ENCODE data around the gene KLHL30. TPM values are rescaled to one million over a fixed set of nuclear protein-coding genes. Genes with fewer than 3 reads are reported as not detected.

The KLHL30 gene
- total RNA-seq, 2 experiments from 2014 or later = not detected

DNA sequence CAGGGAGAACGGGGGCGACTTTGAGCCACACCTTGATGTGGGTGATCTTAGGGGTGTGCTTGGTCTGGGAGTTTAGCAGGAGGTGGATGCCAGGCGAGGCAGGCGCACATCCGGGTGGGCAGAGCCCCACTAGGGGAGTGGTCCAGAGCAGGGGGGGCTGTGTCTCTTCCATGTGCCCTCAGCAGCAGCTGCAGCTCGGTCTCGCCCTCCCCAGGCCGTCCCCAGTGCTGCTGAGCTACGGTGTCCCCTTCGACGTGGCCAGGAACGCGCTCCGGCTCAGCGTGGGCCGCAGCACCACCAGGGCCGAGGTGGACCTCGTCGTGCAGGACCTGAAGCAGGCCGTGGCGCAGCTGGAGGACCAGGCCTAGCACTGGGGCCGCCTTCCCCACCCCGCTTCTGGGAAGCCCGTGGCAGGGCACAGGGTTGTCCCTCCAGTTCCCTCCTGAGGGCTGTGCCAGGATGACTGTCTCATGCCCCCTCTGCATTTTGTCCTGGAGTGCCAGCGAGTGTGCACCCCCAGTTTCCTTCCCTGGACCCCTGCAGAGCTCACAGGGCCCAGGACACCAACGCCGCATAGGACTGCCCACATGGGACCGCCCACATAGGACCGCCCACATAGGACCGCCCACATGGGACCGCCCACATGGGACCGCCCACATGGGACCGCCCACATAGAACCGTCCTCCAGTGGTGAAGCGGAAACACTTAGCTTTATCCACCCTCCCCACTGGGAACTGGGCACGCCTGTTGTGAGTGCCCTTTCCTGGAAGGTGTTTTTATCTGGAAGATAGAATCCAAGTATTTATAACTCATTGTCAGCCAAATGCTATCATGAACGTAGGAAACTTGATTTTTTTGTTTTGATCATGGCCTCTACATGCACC is 40.2 kb upstream of the KLHL30 start:
- intact Hi-C loops (cut with micrococcal nuclease) = no loop called here
- Mint-ChIP-seq H3K4me3 (no peak overlapping the region), H3K27ac (no peak overlapping the region), H3K36me3 (ENCODE audit: low read depth) (peaks cover 14% of the 10 kb centered on the region), H3K4me1 (ENCODE audit: low read depth) (peaks cover 2% of the 10 kb centered on the region), H3K27me3 (ENCODE audit: low read depth) (no peaks in the 10 kb centered on the region), H3K9me3 (no peaks in the 10 kb centered on the region)
- no peak for DNase-seq
- CTCF ChIA-PET = no interaction called here

DNA sequence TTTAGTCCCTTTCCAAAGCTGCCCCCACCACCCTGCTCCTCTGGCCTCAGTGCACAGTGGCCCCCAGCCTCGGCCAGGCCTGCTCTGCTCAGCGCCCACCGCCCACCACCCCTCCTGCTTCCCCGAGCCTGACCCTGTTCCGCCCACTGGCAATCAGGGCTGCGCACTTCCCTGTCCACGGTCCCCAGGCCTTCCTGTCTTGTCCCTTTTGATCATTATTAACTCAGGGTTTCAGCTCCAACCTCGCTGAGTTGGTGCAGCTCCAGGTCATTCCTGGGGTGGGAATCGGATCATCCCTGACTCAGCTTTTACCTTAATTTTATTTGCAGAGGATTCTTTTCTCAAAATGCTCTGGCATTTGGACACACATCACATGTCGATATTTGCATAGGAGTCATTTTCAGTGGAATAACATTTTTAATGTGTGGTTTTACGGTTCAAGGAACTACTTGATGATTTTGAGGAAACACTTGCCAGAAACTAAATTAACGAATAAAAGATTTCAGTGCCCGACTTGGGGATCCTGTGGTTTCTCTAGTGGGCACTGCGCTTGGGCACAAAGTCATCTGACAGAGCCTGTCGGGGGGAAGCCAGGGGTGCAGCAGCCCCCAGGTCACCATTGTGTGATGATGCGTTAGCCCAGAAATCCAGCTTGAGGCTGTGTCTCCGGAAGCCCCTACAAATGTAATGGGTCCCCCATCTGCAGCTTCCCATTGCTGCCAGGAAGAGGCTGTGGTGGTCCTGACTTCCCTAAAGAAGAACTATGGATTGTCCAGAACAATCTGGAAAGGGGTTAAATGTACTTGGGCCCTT is 39.4 kb upstream of the KLHL30 start:
- no peak overlapping the region for H3K27ac Mint-ChIP-seq
- intact Hi-C loops (cut with micrococcal nuclease) = no loop called here
- H3K4me3 Mint-ChIP-seq = no peak overlapping the region
- H3K36me3 Mint-ChIP-seq (ENCODE audit: low read depth) = peaks cover 11% of the 10 kb centered on the region
- no peaks in the 10 kb centered on the region for H3K27me3 Mint-ChIP-seq (ENCODE audit: low read depth)
- no peak for DNase-seq
- CTCF ChIA-PET = no interaction called here
- H3K9me3 Mint-ChIP-seq = no peaks in the 10 kb centered on the region
- H3K4me1 Mint-ChIP-seq (ENCODE audit: low read depth) = peaks cover 2% of the 10 kb centered on the region

DNA sequence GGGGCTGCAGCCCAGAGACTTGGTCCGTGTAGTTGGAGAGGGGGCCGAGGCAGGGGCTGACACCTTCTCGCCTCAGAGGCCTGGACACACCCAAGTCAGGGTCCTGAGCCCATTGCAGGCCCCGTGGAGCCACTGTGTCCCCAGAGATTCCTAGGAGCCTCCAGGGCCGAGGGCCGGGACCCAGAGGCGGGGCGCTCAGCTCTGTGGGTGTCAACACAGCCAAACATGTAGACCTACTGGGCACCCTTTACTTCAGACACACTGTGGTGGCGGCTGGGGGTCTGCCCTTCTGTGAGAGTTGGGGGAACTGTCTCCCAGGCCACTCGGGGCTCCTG is 38.8 kb upstream of the KLHL30 start:
- H3K9me3 Mint-ChIP-seq = no peaks in the 10 kb centered on the region
- DNase-seq = no peak
- CTCF ChIA-PET = no interaction called here

DNA sequence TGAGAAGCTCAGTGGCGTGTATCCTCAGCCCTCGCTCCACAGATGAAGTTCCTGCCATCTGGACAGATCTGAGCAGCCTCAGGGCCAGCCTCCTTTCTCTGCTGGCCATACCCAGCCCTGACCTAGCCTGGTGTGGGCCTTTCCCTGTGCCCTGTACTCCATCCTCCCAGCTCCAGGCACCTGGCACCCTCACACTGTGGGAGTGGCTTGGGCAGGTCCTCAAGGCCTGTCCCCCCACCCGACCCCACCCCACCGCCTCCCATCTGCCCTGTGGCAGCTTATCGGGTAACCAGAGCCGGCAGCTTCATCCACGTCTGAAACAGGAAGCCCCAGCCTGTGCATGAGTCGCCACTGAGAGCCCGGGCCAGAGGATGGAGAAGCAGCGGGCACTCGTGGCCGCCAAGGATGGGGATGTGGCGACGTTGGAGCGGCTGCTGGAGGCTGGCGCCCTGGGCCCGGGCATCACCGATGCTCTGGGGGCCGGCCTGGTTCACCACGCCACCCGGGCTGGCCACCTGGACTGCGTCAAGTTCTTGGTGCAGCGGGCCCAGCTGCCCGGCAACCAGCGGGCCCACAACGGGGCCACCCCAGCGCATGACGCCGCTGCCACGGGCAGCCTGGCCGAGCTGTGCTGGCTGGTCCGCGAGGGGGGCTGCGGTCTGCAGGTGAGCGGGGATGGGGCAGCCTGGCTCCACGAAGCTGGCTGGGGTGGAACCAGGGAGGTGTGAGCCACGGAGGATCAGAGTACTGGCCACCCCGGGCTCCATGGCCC is 38.2 kb upstream of the KLHL30 start, which contains the start of gene ESPNL:
TSS of gene ESPNL (plus strand) at position 292 of the 772 bp plus-strand sequence. CDS start at position 372, 80 bp downstream.
- Mint-ChIP-seq H3K27ac (no peak within 1 kb of the TSS), H3K9me3 (no peaks in the 10 kb centered on the region), H3K4me1 (ENCODE audit: low read depth) (peaks cover 2% of the 10 kb centered on the region), H3K27me3 (ENCODE audit: low read depth) (no peaks in the 10 kb centered on the region), H3K4me3 (no peak within 1 kb of the TSS), H3K36me3 (ENCODE audit: low read depth) (peaks cover 8% of the 10 kb centered on the region)
- intact Hi-C loops (cut with micrococcal nuclease) = no loop called here
- peak; percentile 1 for DNase-seq
- CTCF ChIA-PET = no interaction called here

More for the DNA sequence above, 38.8 kb upstream of the KLHL30 start:
- peaks cover 11% of the 10 kb centered on the region for H3K36me3 Mint-ChIP-seq (ENCODE audit: low read depth)
- H3K27ac Mint-ChIP-seq = no peak overlapping the region
- no peak overlapping the region for H3K4me3 Mint-ChIP-seq
- no peaks in the 10 kb centered on the region for H3K27me3 Mint-ChIP-seq (ENCODE audit: low read depth)
- H3K4me1 Mint-ChIP-seq (ENCODE audit: low read depth) = peaks cover 2% of the 10 kb centered on the region
- intact Hi-C loops (cut with micrococcal nuclease) = no loop called here

DNA sequence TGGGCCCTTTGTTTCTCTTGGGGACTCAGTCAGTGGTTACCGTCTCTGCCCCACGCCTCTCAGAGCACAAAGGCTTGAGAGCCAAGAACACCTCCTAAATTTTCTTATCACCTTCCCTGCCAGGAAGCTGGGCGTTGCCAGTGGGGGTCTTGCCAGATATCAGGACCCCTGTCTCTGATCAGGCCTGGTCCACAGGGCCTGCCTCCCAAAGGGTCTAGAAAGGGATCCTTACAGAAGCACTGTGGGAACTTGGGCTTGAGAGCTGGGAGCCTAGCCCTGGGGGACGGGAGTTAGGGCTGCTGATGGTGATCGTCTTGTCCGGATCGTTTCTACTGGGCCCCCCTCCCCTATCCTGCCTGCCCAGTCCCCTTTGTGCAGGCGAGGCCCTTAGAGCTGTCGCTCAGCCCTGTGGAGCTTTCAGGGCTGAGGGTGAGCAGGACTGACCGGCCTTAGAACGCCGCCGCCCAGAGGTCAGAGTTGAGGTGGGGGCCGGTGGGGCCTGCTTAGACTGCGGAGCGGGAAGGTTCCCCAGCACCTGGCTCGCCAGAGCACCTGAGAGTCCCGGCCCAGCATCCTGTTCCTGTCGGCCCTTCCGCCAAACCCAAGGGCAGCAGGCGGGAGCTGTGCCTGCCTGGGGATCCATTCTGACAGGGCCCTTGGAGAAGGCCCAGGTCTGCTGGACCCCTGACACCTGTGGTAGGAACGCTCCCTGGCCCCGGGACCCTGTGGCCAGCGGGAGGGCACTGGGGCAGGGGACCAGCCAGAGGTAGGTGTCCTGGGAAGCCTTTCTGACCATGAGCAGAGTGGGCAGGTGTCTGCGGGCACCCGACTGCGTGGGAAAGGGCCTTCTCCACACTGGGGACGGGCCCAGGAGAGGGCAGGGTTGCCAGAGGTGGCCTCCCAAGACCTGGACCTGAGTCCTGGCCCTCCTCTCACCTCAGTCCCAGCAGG is 37.4 kb upstream of the KLHL30 start:
- intact Hi-C loops (cut with micrococcal nuclease) = no loop called here
- DNase-seq = peak; percentile 3
- Mint-ChIP-seq H3K36me3 (ENCODE audit: low read depth) (peaks cover 8% of the 10 kb centered on the region), H3K27ac (no peak overlapping the region), H3K4me3 (no peak overlapping the region), H3K27me3 (ENCODE audit: low read depth) (no peaks in the 10 kb centered on the region), H3K9me3 (no peaks in the 10 kb centered on the region), H3K4me1 (ENCODE audit: low read depth) (peaks cover 2% of the 10 kb centered on the region)
- CTCF ChIA-PET = no interaction called here

DNA sequence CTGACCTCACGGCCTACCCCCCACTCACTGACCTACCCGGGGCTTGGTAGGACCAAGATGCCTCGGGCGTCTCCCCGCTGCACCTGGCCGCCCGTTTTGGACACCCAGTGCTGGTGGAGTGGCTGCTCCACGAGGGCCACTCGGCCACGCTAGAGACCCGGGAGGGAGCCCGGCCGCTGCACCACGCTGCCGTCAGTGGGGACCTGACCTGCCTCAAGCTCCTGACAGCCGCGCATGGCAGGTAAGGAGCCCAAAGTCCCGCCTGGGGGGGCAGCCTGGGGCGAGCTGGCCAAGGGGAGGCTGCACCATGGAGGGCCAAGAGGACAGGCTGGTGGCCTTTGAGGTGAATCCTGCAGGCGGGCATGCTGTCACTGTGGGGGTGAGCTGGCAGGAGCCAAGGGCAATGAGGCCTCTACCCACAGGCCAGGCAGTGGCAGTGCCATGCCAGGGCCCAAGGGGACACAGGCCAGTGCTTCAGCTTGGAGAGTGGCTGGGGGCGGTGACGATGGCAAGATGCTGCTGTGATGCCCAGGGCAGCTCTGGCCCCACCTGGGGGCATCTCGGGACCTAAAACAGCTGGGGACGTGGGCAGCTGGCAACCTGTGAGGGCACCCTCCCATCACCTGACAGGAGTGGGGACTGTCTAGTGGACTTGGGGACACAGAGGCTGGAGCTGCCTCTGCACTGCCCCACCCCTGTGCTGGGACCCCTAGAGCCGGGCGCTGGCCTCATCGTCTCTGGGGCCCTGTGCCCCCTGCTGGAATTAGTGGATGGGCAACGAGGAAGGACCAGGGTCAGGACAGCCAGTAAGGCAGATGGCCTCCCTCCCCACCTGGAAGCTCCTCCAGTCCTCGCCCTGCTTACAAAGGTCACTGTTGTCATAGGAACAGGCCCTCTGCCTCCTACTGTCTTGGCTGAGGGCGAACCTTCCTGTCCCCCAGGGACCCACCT is 36.3 kb upstream of the KLHL30 start:
- no peak for DNase-seq
- H3K36me3 Mint-ChIP-seq (ENCODE audit: low read depth) = peaks cover 6% of the 10 kb centered on the region
- intact Hi-C loops (cut with micrococcal nuclease) = no loop called here
- no peaks in the 10 kb centered on the region for H3K9me3 Mint-ChIP-seq
- CTCF ChIA-PET = no interaction called here
- H3K4me1 Mint-ChIP-seq (ENCODE audit: low read depth) = peaks cover 2% of the 10 kb centered on the region
- no peak overlapping the region for H3K4me3 Mint-ChIP-seq
- H3K27ac Mint-ChIP-seq = no peak overlapping the region
- H3K27me3 Mint-ChIP-seq (ENCODE audit: low read depth) = no peaks in the 10 kb centered on the region

DNA sequence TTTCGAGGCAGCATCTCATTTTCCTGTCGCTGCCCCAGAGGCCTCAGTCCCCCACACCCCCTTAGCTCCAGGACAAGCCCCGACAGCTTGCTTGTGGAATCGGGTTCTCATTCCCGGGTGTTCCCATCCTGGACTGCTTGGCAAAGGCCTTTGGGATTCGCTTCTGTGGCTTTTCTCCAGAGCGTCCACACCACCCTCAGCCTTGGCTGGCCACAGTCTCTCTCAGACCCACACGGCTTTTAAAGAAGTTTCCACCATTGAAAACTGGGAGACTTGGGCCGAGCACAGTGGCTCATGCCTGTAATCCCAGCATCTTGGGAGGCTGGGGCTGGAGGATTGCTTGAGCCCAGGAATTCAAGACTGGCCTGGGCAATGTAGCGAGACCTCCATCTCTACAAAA is 35.6 kb upstream of the KLHL30 start:
- Mint-ChIP-seq H3K27me3 (ENCODE audit: low read depth) (no peaks in the 10 kb centered on the region), H3K4me1 (ENCODE audit: low read depth) (peaks cover 2% of the 10 kb centered on the region), H3K4me3 (no peak overlapping the region), H3K9me3 (no peaks in the 10 kb centered on the region), H3K36me3 (ENCODE audit: low read depth) (peaks cover under 1% of the 10 kb centered on the region), H3K27ac (no peak overlapping the region)
- CTCF ChIA-PET = no interaction called here
- intact Hi-C loops (cut with micrococcal nuclease) = no loop called here
- no peak for DNase-seq

DNA sequence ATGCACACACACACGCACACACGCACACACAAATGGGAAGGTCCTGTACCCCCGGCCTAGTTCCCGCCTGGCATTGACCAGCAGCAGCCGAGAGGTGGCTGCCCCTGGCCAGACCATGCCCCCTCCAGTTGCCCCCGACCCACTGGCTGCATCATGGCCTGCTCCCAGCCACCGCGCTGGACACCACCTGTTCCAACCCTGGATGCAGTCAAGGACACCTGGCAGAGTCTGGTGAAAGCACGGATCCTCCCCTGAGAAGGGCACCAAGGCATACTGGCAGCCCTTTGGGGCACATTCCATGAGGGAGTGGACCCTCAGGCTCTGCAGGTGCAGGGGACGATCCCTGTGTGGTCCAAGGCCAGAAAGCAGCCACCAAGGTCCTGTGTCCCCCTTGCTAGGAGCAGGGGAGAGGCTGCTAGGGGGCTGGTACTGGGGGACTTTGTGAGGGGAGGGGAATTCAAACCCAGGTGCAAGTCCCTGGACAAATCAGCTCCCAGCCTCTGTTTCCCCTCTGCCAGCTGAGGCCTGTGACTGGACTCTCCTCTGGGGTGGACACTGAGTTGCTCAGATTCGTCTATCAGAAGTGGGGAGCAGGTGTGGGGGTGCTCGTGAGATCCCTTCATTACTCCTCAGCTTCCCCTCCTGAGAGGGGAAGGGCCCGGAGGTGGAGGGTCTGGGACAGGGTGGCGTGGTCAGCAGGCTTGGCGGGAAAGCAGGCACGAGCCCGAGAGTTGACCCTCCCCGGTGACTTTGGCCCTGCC is 34.8 kb upstream of the KLHL30 start:
- CTCF ChIA-PET = interaction anchor here (0.6 kb wide), 1 partner anchor 570 kb away, joined by 3 read pairs; no protein-coding TSS in a partner anchor
- Mint-ChIP-seq H3K27ac (no peak overlapping the region), H3K4me1 (ENCODE audit: low read depth) (peaks cover 6% of the 10 kb centered on the region), H3K9me3 (no peaks in the 10 kb centered on the region), H3K27me3 (ENCODE audit: low read depth) (no peaks in the 10 kb centered on the region), H3K4me3 (no peak overlapping the region), H3K36me3 (ENCODE audit: low read depth) (no peaks in the 10 kb centered on the region)
- no peak for DNase-seq
- intact Hi-C loops (cut with micrococcal nuclease) = no loop called here

DNA sequence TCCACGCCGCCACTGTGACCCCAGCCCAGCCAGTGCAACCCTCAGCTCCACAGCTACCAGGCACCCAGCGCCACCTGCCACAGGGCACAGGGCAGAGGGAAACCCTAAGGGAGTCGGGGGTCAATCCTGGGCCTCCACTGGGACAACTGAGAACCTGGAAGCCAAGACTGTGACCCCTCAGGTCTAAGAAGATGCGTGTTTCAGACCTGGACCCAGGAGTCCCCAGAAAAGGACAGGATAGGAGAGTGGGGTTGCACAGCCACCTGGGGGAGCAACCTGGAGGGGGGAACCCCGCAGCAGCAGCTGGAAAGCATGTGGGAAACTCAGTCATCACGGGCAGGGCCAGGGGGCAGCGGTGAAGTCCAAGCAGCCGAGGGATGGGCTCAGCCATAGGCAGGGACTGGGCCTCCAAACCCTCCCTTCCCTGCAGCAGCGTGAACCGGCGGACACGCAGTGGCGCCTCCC is 34.2 kb upstream of the KLHL30 start:
- CTCF ChIA-PET = interaction anchor here (0.6 kb wide), 1 partner anchor 569 kb away, joined by 3 read pairs; no protein-coding TSS in a partner anchor
- Mint-ChIP-seq H3K4me1 (ENCODE audit: low read depth) (peaks cover 10% of the 10 kb centered on the region), H3K27me3 (ENCODE audit: low read depth) (no peaks in the 10 kb centered on the region), H3K4me3 (no peak overlapping the region), H3K36me3 (ENCODE audit: low read depth) (no peaks in the 10 kb centered on the region), H3K9me3 (no peaks in the 10 kb centered on the region), H3K27ac (no peak overlapping the region)
- no peak for DNase-seq
- intact Hi-C loops (cut with micrococcal nuclease) = no loop called here

DNA sequence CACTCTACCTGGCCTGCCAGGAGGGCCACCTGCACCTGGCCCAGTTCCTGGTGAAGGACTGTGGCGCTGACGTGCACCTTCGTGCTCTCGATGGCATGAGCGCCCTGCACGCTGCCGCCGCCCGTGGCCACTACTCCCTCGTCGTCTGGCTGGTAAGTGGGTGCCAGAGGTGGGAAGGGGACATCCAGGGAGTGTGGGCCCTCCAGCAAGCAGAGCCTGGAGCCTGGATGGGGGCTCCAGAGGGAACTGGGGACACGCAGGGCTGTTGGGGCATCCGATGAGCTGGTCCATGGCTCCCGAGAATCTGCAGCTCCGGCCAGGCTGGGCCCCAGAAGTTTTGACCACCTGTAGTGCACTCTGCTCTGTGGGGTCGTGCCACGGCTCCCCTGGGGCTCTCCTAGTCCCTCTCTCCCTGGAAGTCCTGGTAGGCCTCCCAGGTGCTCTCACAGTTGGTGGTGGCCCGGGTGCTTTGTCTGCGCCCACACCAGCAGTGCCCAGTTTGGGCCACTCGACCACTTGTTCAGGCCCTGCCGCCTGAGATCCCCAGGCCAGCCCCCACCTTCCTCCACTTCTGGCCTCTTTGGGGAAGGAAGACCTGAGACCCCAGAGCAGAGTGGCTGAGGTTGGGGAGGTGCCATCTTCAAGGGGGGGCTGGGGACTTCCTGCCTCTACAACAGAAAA is 33.6 kb upstream of the KLHL30 start:
- CTCF ChIA-PET = no interaction called here
- peaks cover 10% of the 10 kb centered on the region for H3K4me1 Mint-ChIP-seq (ENCODE audit: low read depth)
- H3K4me3 Mint-ChIP-seq = no peak overlapping the region
- H3K27ac Mint-ChIP-seq = no peak overlapping the region
- intact Hi-C loops (cut with micrococcal nuclease) = no loop called here
- no peaks in the 10 kb centered on the region for H3K9me3 Mint-ChIP-seq
- H3K27me3 Mint-ChIP-seq (ENCODE audit: low read depth) = no peaks in the 10 kb centered on the region
- no peaks in the 10 kb centered on the region for H3K36me3 Mint-ChIP-seq (ENCODE audit: low read depth)
- DNase-seq = no peak

Data from activated naive CD4-positive, alpha-beta T cell treated with anti-CD3 and anti-CD28 coated beads for 36 hours (primary cell).